OCI-LY3 (cell line): Measurements from ENCODE around the gene C3orf33.

Experiments
- H2AFZ ChIP-seq: fragments of 200-600, 300-600 bp; shearing (Covaris generic); 2 replicates; pipeline ENCODE4 v1.6.0; 2014; ENCODE audit warnings: antibody characterized with exemption, low read depth, low read length
- H3K27ac ChIP-seq: fragments of 200-600, 300-600 bp; sonication (generic); 2 replicates; pipeline ENCODE4 v1.5.1; 2014; ENCODE audit warnings: mild to moderate bottlenecking, low read length, moderate library complexity, mixed read lengths
- H3K27me3 ChIP-seq: fragments of 200-600, 300-600 bp; sonication (generic); 2 replicates; pipeline ENCODE4 v1.6.1; 2014; ENCODE audit warnings: low read depth, low read length, mixed read lengths
- H3K36me3 ChIP-seq: fragments of 200-600, 300-600 bp; sonication (generic); replicated peaks from 2 replicates; pipeline ENCODE3; 2014; ENCODE audit warnings: low read depth, low read length, mixed read lengths
- H3K4me1 ChIP-seq: fragments of 300-600, 200-600 bp; sonication (generic); 2 replicates; pipeline ENCODE4 v1.6.1; 2014; ENCODE audit warnings: low read length, mixed read lengths
- H3K4me2 ChIP-seq: fragments of 200-600, 300-600 bp; sonication (generic); 2 replicates; pipeline ENCODE4 v1.6.1; 2014; ENCODE audit warnings: low read length, mixed read lengths
- H3K4me3 ChIP-seq: fragments of 300-600, 200-600 bp; sonication (generic); 2 replicates; pipeline ENCODE4 v1.5.1; 2014; ENCODE audit warnings: antibody characterized with exemption, mild to moderate bottlenecking, low read length, moderate library complexity
- H3K79me2 ChIP-seq: fragments of 300-600, 200-600 bp; shearing (Covaris generic); 2 replicates; pipeline ENCODE4 v1.6.1; 2014; ENCODE audit warnings: mild to moderate bottlenecking, low read length, mixed read lengths
- H3K9ac ChIP-seq: fragments of 300-600, 200-600 bp; shearing (Covaris generic); 2 replicates; pipeline ENCODE4 v1.6.0; 2014; ENCODE audit warnings: mild to moderate bottlenecking, low read length, moderate library complexity
- H3K9me3 ChIP-seq: fragments of 200-600, 300-600 bp; shearing (Covaris generic); 2 replicates; pipeline ENCODE4 v1.6.1; 2014; ENCODE audit warnings: low read length, mixed read lengths; ENCODE audit not compliant: insufficient read depth
- H4K20me1 ChIP-seq: fragments of 200-600, 300-600 bp; sonication (generic); 2 replicates; pipeline ENCODE4 v1.6.1; 2016; ENCODE audit warnings: low read length, mixed read lengths; ENCODE audit not compliant: insufficient read depth
- EZH2phosphoT487 ChIP-seq: fragments of 200-600 bp; shearing (Covaris generic); IDR thresholded peaks from 2 replicates; pipeline ENCODE4 v1.6.1; 2018; ENCODE audit warnings: antibody characterized with exemption, mixed run types, low read depth
- TF ChIP-seq, protein P1 (sequence below): fragments of 200-600, 300-600 bp; sonication (generic); IDR thresholded peaks from 2 replicates; pipeline ENCODE4 v1.5.1; 2014; ENCODE audit warnings: antibody characterized with exemption, low read length, low read depth

Gene C3orf33

DNA sequence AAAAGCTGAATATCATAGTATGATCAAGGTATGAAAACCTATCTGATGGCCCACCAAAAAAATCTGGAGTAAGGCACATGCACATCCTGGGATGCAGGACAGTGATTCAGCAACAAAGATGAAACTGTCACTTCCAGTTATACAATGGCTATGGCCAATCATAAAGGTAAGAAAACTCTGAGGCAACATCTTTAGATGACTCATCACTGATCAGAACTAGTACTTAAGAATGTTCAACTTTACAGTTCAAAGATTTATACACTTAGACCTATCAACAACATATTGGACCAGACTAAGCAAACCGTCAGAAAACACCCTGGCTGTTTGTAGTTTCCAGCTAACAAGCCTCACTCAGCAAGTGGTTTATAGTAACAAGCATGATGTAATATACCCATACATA is 39.9 kb downstream of the C3orf33 start:
- TF ChIP-seq EZH2phosphoT487 = no peak
- TF ChIP-seq, protein P1, sequence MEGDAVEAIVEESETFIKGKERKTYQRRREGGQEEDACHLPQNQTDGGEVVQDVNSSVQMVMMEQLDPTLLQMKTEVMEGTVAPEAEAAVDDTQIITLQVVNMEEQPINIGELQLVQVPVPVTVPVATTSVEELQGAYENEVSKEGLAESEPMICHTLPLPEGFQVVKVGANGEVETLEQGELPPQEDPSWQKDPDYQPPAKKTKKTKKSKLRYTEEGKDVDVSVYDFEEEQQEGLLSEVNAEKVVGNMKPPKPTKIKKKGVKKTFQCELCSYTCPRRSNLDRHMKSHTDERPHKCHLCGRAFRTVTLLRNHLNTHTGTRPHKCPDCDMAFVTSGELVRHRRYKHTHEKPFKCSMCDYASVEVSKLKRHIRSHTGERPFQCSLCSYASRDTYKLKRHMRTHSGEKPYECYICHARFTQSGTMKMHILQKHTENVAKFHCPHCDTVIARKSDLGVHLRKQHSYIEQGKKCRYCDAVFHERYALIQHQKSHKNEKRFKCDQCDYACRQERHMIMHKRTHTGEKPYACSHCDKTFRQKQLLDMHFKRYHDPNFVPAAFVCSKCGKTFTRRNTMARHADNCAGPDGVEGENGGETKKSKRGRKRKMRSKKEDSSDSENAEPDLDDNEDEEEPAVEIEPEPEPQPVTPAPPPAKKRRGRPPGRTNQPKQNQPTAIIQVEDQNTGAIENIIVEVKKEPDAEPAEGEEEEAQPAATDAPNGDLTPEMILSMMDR = no peak
- no peaks in the 10 kb centered on the region for H3K27me3 ChIP-seq
- H3K9ac ChIP-seq = no peak overlapping the region
- peaks cover 11% of the 10 kb centered on the region; the same call in 1 of the 2 replicates for H3K9me3 ChIP-seq
- no peaks in the 10 kb centered on the region for H3K79me2 ChIP-seq
- H2AFZ ChIP-seq = no peak overlapping the region
- H3K27ac ChIP-seq = no peak overlapping the region
- H3K4me3 ChIP-seq = no peak overlapping the region
- peaks cover 8% of the 10 kb centered on the region for H3K36me3 ChIP-seq
- H3K4me2 ChIP-seq = no peak overlapping the region
- peaks cover 10% of the 10 kb centered on the region for H3K4me1 ChIP-seq
- H4K20me1 ChIP-seq = no peaks in the 10 kb centered on the region

DNA sequence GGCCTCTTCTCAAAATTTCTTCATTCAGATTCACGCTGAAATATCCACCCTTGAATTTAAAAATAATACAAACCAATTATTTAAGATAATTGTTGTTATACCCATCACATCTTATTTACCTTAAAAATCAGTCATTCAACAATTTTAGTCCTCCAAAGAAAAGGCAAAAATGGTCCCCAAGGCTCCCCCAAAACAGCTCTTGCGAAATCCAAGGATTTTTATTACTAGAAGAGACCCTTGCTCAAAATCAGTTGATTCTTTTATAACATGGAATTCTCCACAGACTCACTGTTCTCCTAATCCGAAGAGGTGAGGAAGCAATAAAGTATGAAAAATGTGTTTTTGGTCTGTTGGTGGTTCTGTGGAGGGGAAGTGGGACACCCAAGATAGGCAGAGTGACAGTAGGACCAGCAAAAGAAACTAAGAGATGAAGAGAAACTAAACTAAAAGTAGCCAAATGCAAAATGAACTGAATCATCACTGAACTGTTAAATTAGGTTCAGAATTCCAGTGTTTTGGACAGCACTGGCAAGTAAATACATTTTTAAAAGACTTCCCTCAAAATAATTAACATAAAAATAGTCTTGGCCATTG is 42.1 kb downstream of the C3orf33 start:
- Histone ChIP-seq H3K79me2 (no peaks in the 10 kb centered on the region), H3K36me3 (no peaks in the 10 kb centered on the region), H3K4me3 (no peak overlapping the region), H4K20me1 (no peaks in the 10 kb centered on the region), H3K9ac (no peak overlapping the region), H2AFZ (no peak overlapping the region), H3K9me3 (no peaks in the 10 kb centered on the region), H3K4me1 (peaks cover 10% of the 10 kb centered on the region), H3K4me2 (no peak overlapping the region), H3K27me3 (no peaks in the 10 kb centered on the region), H3K27ac (no peak overlapping the region)
- TF ChIP-seq, protein P1 = no peak
- TF ChIP-seq EZH2phosphoT487 = no peak

DNA sequence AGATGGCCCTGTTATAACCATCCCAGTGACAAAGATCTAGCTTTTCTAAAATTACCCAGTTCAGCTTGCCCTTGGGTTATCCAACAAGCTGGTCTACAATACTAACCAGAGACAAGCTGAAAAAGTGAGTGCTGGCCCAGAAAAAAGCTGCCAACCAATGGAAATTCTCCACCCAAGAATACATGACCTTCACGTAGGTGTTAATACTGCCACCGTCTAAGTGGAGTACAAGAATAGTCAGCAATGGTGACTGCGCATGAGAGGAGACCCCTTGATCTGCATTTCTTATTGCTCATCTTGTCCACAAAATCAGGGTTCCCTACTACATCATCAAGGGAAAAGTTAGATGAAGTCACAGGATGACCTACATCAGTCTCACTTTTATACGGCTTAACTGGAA is 45.4 kb downstream of the C3orf33 start:
- TF ChIP-seq, protein P1 = no peak
- TF ChIP-seq EZH2phosphoT487 = no peak

DNA sequence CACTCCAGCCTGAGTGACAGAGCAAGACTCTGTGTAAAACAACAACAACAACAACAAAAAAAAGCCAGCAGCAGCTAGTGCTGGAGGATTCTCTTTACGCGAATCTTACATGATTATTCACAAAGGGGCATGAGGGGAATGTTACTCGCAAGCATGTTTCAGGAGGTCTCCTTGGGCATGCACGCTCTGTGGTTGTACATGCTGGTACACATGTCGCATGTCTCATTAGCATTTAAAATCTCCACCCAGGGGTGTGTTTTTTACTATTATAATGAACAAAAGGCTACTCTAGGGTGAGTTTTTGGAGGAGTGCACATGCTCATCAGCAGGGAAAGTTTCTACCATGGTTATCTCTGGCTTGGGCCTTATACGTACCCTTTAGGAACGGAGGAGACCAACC is 48.5 kb downstream of the C3orf33 start:
- Histone ChIP-seq H3K79me2 (no peaks in the 10 kb centered on the region), H3K9ac (no peak overlapping the region), H3K4me3 (no peak overlapping the region), H4K20me1 (no peaks in the 10 kb centered on the region), H2AFZ (no peak overlapping the region), H3K9me3 (no peaks in the 10 kb centered on the region), H3K4me2 (no peak overlapping the region), H3K27ac (no peak overlapping the region), H3K4me1 (no peaks in the 10 kb centered on the region), H3K27me3 (no peaks in the 10 kb centered on the region), H3K36me3 (no peaks in the 10 kb centered on the region)
- no peak for TF ChIP-seq EZH2phosphoT487
- TF ChIP-seq, protein P1 = no peak

More for the DNA sequence above, 45.4 kb downstream of the C3orf33 start:
- H3K4me3 ChIP-seq = no peak overlapping the region
- peaks cover 5% of the 10 kb centered on the region for H3K4me1 ChIP-seq
- H3K27me3 ChIP-seq = no peaks in the 10 kb centered on the region
- no peak overlapping the region for H3K9ac ChIP-seq
- H3K27ac ChIP-seq = no peak overlapping the region
- no peak overlapping the region for H2AFZ ChIP-seq
- H3K4me2 ChIP-seq = no peak overlapping the region
- no peaks in the 10 kb centered on the region for H3K36me3 ChIP-seq
- no peaks in the 10 kb centered on the region for H3K9me3 ChIP-seq
- no peaks in the 10 kb centered on the region for H3K79me2 ChIP-seq
- no peaks in the 10 kb centered on the region for H4K20me1 ChIP-seq
